HG03520 (cell line): Measurements from ENCODE around the gene NGRN.
"Not testable (repeated sequence)": the region's sequence is repeated elsewhere in the genome, so short reads cannot be mapped to it uniquely, and the experiment has no call there.

Source experiments
- ATAC-seq: cut with Tn5 transposase; IDR thresholded peaks from one replicate; pipeline ENCODE4 v1.9.1; 2021; ENCODE audit warnings: mild to moderate bottlenecking, moderate library complexity; ENCODE audit not compliant: unreplicated experiment

NGRN gene

DNA sequence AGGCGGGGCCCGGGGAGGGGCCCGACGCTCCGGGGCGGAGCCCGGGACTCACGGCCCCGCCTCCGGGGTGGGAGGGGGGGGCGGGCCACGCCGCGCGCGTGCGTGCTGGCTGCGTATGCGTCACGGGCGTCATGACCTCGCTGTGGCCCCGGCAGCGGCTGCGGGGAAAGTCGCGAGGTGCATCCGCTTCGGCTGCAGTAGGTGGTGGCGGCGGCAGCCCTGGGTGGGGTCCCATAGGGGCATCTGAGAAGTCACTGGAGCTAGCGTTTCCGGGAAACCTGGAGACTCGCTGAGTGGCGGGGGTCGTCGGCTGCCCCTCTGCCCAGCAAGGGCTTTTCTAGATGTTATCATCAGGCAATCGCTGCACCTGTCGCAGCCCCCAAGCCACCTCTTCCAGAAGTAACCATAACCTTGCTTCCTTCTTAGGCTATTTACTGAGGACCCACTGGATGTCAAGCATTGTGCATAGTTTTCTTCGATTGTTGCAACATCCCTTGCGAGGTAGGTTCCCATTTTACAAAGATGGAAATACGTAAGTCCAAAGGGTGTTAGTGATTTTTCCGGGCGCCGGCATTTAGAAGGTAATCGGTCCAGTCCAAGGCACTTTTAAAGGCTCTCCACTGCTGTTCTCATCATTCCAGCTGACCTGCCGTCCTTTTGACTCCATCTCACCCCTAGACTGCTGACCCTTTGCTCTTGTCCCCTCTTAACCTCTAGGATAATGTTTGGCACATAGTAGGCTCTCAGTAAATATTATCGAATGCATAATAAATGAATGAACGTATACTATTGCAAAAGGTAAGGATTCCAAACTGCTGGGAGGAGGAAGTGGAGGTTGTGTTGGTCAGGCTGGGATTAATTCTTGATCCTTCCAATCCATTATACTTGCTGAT is 31.1 kb upstream of the NGRN start, which contains the start of gene GDPGP1:
TSS of gene GDPGP1 (plus strand) at position 114 of the 893 bp plus-strand sequence. CDS start 6,700 bp downstream, outside the sequence.
- ATAC-seq, result peak; percentile 63

- no peak for ATAC-seq
These were observed 26.1 kb upstream of the NGRN start for GRCh38 chr15:90239371-90239770.

- ATAC-seq, result no peak
These were observed 24.6 kb upstream of the NGRN start for GRCh38 chr15:90240856-90241255.

DNA sequence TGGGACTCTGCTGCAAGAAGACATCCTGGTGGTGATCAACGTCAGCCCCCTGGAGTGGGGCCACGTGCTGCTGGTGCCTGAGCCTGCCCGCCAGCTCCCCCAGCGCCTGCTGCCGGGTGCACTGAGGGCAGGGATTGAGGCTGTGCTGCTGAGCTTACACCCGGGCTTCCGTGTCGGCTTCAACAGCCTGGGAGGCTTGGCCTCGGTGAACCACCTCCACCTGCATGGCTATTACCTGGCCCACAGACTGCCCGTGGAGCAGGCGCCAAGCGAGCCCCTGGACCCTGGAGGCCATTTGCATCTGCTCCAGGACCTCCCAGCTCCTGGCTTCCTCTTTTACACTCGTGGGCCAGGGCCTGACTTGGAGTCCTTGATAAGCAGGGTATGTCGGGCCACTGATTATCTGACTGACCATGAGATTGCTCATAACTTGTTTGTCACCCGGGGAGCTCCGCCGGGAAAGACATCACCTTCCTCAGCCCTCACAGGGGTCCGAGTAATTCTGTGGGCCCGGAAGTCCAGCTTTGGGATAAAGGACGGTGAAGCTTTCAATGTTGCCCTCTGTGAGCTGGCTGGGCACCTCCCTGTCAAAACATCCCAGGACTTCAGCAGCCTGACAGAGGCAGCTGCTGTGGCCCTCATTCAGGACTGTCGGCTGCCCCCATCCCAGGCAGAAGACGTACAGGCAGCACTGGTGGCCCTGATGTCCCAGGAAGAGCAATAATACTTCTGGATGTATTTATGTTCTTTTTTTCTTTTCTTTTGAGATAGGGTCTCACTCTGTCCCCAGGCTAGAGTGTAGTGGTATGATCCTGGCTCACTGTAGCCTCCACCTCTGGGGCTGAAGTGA is 23.9 kb upstream of the NGRN start:
- ATAC-seq, result no peak

GRCh38 chr15:90243943-90244639 is 21.4 kb upstream of the NGRN start:
- no peak for ATAC-seq

DNA sequence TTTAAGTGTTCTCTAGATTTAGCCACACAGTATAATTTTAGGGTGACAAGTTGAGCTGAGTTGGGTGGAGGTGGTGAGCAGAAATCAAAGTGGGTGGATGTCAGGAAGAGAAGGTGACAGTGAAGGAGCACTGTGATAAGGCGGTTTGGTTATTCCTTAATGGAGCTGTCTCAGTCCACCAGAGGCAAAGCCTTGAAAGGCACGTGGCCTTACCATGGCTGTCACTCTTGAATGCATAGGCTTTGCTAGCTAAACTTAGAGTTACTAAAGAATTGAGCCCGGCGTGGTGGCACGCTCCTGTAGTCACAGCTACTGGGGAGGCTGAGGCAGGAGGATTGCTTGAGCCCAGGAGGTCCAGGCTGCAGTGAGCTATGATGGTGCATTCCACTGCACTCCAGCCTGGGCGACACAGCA is 16.7 kb upstream of the NGRN start:
- ATAC-seq, result no peak

DNA sequence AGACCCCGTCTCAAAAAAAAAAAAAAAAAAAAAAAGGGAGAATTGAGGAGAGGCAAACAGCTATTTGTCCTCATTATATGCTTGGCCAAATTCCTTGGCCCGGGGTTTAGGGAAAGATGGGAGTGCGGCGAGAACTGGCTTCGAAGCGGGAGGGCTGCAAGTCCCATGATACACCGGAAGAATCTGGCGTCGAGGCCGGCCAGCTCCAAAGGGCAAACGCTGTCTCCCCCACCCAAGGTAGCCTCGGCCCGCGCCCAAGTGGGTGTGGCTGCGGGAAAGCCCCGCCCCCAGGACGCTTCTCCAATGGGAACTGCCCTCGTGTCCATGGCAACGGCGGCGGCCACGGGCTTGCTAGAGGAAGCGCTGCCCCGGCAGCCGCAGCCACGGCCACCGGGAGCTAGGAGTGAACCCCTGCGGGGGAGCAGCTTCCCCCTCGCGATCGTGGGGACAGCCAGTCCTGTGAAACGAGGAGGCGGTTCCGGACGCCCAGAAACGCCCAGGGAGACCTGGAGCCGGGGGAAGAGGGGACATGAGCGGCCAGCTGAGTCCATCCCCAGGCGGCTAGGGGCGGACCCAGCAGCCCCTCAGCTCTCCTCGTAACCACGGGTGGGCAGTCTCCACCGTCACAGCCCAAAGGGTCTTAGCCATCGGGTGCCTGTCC is 16.1 kb upstream of the NGRN start, which contains the start of gene TTLL13:
TSS of gene TTLL13 (plus strand) at position 354 of the 661 bp plus-strand sequence. CDS start 1,075 bp downstream, outside the sequence.
- no peak for ATAC-seq

- no peak for ATAC-seq
These were observed 7.7 kb upstream of the NGRN start for GRCh38 chr15:90257776-90258175.

- peak; percentile 75 for ATAC-seq
These were observed 5.9 kb upstream of the NGRN start for GRCh38 chr15:90259524-90259923.

GRCh38 chr15:90260731-90261130 is 4.7 kb upstream of the NGRN start:
- ATAC-seq, result not testable (repeated sequence)

- no peak for ATAC-seq
These were observed 3.7 kb upstream of the NGRN start for GRCh38 chr15:90261811-90262210.

GRCh38 chr15:90262426-90262825 is 3.0 kb upstream of the NGRN start:
- ATAC-seq, result no peak

DNA sequence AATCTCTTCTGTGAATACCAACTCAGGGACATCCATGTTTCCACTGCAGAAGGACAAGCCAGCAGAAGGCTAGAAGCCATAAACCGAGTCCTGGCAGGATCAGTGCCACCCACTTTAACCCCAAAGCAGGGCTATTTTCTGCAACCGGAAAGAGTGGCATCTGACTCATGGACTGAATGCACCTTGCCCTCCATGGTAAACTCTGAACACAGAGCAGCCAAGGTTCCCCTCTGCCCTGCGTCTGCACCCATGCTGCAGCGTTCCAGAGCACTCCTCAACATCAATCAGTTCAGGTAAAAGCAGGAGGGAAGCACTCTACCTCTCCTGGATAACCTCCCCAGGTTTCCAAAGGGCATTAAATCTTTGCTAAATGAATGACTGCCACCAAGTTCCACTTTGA is 801 bp upstream of the NGRN start:
- ATAC-seq, result no peak

GRCh38 chr15:90266061-90266431 is 574 bp downstream of the NGRN start:
- ATAC-seq, result no peak

DNA sequence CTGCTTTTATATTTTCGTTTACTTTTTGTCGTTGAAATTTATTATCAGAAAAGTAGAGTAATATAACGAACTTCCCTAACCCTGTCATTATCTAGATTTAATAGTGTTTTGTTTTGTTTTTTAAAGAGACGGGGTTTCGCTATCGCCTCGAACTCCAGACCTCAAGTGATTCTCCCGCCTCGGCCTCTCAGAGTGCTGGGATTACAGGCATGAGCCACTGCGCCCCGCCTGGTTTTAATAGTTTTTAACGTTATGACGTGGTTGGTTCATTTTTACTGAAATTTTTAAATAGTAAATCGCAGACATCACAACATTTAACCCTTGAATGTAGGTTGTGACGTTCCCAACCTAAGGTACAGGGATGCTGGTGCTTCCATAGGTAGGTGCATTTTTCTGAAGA is 1.0 kb downstream of the NGRN start:
- ATAC-seq, result no peak

DNA sequence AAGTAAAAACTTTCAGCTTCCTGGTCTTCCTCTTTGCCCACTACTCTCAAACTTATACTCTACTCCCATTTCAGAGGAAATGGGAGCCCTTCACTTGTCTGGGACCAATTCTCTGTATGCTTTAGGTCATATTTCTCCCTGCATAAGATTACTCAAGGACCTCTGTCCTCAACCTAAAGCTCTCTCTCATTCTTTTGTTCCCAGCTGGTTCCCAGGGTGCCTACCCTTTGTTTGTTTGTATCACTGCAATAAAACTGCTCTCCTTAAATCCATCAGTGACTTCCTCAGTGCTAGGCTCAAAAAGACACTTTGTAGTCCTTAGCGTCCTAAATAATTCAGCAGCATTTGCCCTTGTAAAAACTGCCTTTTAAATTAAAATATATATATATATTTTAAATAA is 2.9 kb downstream of the NGRN start:
- no peak for ATAC-seq

DNA sequence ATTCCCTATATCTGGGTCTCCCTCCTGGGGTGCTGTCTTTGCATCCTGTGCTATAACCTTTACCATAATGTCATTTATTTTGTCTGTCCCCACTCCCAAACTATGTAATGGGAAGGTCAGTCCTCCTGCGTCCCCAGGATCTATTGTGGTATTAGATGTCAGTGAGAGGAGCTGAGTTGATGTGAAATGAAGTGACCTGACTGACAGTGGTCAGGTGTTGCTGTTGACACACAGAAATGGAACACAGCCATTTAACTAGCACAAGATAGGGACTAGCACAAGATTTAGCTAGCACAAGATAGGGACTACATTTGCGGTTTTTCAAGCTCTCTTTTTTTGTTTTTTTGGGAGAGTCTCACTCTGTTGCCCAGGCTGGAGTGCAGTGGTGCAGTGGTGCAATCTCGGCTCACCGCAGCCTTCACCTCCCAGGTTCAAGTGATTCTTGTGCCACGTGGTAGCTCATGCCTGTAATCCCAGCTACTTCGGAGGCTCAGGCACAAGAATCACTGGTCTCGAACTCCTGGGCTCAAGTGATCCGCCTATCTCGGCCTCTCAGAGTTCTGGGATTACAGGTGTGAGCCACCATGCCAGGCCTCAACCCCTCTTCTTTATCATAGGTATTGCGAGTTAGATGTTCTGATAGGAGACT is 5.2 kb downstream of the NGRN start:
- ATAC-seq, result no peak

- no peak for ATAC-seq
These were observed 6.1 kb downstream of the NGRN start for GRCh38 chr15:90271459-90272166.

GRCh38 chr15:90278467-90278866 is 13.0 kb downstream of the NGRN start:
- not testable (repeated sequence) for ATAC-seq
